ENCODE measurements around the gene MRPS23.
"Not testable (repeated sequence)": the region's sequence is repeated elsewhere in the genome, so short reads cannot be mapped to it uniquely, and the experiment has no call there.

The MRPS23 gene

DNA sequence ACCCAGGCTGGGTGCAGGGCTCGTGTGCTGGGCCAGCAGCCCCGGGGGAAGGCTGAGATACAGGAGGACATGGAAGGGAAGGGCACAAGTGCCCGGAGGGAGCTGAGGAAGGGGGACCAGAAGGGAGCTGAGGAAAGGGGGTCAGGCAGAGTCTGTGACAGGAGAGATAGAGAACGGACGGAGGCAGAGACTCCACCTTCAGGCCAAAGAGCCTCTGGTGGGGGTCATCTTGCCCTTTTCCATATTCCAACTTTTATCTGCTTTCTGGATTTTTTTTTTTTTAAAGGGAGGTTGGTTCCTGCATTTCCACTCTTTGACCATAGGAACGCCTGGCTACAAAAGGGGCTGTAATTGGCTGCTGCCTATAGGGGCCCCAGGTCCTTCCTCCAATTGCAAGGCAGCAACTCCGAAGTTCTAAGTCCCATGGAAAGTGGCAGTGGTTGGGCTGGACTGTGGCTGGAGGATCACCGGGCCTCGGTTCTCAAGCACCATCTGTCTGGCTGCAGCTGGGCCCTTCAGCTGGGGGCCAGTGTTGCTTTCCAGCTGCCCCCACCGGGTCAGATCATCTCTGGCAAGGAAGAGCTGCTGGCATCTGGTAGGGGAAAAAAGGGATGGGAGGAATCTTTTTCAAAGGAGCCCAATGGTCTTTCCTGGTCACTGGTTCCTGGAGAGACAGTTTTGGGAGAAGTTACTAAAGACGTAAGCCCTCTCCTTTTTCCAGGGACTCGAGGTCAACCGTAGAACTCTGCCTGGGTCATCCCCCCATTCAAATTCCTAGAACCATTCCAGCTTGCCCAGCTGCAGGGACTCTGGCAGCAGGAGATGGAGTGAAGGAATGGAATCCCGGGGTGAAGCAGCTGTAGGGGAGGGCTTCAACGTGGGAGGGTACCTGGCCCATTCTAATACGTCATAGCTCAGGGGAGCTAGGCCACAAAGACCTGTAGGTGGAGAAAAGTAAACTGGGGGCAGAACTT lies 13.1 kb upstream of the MRPS23 start:
- no peak for DNase-seq (ENCODE audit: low read depth)

DNA sequence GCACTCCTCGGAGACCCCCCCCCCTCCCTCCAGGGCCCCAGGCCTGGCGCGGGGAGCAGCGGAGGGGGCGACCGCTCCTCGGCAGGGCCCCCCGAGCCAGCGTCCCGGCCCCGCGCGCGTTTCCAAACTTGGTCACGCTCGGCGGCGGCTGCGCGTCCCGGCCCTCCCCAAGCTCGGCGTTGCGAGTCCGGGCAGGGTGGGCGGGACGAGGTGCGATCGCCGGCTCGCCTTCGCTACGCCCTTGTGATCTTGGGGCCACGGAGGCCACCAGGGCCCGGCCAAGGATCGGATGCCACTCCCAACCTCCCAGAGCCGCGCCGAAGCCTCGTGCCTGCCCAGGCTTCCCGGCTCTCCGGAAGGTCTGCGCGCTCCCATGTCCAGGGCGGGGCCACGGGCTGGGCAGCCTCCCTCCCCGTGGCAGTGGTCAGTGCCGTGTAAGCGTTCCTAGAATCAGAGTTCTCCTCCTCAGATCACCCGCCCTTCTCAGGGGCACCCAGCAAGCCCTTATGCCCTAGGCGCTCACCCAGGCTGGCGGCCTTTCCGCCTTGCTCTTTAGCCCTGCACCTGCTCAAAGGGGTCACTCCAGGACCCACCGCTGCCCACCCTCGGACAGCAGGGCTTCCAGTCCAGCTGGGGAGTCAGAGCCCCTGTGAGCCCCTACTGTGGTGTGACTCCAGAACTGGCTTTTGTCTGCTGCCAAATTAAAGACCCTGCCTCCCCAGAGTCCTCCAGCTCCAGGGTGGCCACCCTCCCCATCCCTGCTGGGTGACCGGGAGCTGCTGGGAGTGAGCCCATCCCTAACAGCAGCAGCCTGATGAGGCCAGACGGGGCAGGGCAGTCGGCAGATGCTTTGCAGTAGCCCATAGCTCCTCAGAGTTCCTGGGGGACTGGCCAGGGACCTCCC lies 12.2 kb upstream of the MRPS23 start:
- DNase-seq (ENCODE audit: low read depth): no peak

DNA sequence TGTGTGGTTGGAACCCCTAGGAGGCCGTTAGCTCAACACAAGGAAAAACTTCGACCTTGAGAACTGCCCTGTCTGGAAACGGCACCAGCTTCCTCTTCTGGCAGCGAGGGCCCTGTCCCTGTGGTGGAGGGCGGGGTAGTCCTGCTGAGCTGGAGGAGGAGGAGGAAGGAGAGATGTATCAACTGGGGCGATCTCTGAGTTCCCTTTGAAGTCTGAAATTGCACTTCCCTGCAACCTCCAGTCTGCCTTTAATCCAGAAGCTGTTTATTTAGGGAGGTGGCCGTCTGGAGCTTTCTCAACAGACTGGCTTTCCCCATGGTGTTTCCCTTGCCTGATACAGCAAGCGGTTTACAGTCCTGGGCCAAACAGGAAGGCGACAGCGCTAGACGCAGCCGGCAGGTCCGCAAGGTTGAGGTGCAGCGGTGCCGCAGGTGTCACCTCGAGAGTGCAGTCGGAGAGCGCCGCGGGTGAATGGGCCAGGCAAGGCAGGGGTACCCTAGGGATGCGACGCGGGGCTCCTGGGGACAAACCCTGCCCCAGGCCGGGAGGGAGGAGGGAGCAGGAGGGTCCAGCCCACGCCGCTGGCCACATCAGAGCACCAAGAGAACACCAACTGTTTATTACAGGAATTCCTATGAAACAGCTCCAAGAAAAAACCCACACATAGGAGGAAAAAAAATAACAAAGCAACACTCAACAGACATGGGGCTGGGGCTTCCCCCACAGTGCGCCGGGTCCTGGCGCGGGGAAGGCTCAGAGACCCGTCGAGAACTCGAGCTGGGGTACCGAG lies 11.4 kb upstream of the MRPS23 start:
- DNase-seq (ENCODE audit: low read depth): no peak

DNA sequence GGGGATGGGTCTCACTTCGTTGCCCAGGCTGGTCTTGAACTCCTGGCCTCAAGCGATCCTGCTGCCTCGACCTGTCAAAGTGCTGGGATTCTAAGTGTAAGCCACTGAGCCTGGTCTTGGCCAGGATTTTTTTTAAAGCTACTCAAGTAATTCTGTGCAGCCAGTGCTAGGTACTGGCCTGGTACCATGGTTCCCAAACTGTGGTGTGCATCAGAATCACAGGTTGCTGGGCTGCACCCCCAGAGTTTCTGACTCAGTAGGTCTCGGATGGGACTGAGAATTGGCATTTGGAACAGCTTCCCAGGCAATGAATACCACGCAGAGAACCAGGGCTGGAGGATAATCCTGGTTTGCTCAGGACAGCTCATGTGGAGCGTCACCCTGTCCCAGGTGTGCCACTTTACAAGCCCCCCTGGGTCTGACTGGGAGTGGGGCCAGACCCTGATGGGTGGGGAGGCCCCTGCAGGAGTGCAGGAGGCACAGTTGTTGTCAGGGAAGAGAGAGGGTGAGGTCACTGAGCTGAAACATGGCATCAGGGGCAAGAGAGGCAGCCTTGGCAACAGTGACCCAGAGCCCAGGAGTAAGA lies 10.7 kb upstream of the MRPS23 start:
- DNase-seq (ENCODE audit: low read depth): no peak

DNA sequence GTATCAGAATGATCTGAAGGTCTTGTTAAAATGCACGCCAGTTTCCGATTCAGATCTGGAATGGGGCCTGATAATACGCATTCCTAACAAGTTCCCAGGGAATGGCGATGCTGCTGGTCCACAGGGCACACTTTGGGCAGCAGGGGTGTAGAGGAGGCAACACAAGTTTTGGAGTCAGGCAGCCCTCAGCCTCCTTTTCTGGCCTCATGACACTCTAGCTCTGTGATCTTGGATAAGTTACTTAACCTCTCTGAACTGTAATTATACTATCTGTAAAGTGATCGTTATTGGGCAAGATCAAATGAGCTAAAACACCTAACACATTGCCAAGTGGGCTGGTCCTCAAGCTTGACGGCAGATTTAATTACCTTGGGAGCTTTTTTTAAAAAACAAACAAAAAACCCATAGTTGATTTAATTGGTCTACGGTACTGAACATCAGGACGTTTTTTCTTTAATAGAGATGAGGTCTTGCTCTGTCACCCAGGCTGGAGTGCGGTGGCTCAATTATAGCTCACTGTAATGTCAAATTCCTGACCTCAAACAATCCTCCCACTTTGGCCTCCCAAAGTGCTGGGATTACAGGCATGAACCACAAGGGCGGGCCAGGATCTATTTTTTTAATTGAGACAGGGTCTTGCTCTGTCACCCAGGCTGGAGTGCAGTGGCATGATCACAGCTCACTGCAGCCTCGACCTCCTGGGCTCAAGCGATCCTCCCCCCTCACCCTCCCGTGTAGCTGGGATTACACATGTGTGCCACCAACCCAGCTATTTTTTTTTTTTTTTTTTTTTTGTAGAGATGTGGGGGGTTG lies 10.0 kb upstream of the MRPS23 start:
- no peak for DNase-seq (ENCODE audit: low read depth)

DNA sequence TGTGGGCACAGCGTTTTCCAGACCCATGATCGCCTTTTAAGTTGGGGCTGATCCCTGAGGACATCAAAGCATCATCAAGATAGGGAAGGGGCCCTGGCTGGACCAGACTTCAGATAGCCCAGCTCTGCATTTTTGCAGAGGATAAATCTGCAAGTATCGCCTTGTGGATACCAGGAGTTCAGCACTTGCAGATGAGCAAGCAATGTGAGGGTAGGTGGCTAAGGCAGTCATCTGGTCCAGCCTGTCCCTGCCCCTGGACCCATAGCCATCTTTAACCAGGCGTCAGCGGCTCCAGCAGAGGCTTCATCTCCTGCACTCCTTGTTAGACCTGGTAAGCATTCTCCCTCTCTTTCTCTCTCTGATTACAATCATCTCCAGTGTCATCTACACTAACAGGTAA lies 9.0 kb upstream of the MRPS23 start:
- no peak for DNase-seq (ENCODE audit: low read depth)

DNA sequence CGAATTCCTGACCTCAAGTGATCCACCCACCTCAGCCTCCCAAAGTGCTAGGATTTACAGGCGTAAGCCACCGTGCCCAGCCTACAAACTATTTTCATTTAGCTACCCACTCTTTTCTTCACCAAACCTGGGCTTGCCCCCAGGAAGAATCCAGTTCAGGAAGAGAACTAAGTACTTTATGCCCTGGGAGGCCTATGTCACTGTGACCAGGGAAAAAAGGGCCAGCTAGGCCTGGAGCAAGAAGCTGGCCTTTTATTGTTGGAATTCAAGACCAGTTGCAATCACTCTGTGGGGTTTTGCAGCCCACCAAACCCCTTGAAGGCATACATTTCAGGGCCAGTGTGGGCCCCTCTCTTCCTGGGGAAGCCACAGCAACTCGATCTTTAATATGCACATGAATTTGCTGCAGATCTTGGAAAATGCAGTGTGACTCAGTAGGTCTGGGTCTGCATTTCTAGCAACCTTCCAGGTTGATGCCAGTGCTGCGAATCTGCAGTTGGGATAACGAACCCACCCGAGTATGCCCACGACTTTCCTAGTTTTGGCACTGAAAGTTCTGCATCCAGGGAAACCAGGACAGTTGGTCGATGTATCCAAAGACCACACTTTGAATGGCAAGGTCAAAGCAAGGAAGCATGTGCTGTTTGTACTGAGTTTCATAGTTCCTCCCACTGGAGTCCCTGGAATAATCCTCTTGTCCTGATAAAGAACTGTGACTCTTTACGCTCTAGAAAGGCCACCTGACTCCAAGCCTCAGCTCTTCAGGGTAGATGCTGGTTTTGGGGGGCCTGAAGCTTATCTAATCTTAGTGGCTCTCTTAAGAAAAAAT lies 7.2 kb upstream of the MRPS23 start:
- DNase-seq (ENCODE audit: low read depth): no peak

DNA sequence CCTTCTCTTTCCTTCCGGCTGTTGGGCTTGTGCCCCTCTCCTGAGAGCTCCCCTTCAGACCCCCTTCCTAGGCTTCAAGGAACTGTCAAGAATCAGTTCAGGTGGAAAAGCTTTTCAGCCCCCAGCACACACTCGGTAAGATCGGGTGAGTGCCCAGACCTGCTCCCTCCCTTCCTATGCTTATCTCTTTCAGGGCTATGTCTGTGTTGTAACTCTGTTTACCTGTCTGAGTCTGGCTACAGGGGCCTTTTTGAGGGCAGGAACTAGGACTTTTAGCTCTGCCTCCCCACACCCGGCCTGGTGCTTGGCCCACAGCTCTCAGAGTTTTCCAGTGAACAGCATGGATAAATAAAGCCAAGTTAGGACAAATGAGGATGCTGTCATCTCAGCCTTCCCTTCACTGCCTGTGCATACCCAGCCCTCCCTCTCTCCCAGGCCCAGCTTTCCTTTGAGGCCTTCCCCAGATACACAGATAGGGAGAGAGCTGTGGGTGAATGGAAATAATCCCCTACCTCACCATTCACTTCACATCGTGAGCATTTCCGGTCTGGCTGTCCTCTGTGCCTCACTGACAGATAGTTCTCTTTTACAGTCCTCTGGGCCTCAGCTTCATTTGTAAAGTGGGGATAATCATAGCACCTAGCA lies 5.7 kb upstream of the MRPS23 start:
- DNase-seq (ENCODE audit: low read depth): no peak

DNA sequence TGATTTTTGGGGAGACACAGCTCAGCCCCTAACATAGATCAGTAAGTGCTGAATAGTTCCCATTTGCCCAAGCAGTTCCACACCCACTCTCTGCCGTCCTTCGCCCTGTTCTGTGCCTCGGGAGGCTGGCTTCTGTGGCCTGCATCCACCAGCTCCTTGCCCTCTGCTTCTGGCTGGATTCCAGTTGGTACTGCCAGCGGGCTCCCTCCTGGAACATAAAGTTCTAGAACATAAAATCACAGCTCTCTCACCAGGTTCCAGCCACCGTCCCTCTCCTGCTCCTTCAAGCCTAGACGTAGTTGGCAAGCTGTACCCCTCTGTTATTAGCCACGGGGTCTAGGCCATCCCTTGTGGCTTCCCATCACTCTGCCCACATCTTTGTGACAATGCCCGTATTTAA lies 3.9 kb upstream of the MRPS23 start:
- DNase-seq (ENCODE audit: low read depth): no peak

GRCh38 chr17:57852955-57853328 lies 3.1 kb upstream of the MRPS23 start:
- no peak for DNase-seq (ENCODE audit: low read depth)

DNA sequence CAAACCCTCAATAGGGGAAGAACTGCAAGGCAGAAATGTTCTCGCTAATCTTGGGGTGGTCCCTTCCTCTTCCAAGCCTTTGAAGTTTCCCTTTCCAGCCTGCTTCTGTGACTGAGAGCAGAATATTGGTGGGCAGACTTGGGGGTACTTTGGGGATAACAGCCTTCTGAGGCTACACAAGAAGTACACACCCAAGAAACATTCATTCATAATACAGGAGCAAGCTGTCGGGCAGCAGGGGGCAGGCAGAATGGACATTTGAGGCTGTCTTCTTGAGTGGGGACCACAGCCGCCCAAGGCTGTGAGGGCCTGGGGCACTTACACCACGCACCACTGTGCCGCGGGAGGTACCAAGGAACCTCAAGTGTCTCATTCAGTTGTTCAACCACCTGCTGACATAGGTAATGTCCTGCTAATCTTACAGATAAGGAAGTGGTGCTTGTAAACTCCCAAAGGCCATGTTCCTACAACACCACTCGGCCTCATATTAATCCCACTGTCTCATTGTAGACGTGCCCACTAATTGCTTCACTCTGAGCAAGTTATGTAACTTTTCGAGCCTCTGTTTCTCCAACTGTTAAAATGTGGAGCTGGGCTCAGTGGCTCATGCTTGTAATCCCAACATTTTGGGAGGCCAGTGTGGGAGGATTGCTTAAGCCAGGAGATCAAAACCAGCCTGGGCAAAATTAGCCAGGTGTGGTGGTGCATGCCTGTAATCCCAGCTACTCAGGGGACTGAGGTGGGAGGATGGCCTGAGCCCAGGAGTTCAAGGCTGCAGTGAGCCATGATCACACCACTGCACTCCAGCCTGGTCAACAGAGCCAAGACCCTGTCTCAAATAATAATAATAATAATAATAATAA lies 2.5 kb upstream of the MRPS23 start:
- no peak for DNase-seq (ENCODE audit: low read depth)

- DNase-seq (ENCODE audit: low read depth): no peak
These were observed 526 bp downstream of the MRPS23 start for GRCh38 chr17:57849163-57849873.

GRCh38 chr17:57846056-57846945 lies 3.5 kb downstream of the MRPS23 start:
- DNase-seq (ENCODE audit: low read depth): not testable (repeated sequence)

DNA sequence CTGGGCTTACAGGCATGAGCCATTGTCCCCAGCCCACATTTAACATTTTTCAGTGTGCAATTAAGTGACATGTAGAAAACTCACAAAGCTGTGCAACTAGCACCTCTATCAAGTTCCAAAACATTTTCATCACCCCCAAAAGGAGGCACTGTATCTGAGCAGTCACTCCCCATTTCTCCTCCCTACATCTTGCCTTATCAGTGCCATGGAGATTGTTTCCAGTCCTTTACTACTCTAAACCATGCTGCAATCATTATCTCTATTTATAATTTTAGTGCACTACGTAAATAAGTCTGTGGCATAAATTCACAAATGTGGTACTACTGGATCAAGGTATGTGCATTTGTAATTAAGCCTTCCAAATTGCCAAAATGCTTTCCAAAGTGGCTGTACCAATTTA lies 7.6 kb downstream of the MRPS23 start:
- no peak for DNase-seq (ENCODE audit: low read depth)

- DNase-seq (ENCODE audit: low read depth): no peak
These were observed 10.3 kb downstream of the MRPS23 start for GRCh38 chr17:57839571-57839923.

DNA sequence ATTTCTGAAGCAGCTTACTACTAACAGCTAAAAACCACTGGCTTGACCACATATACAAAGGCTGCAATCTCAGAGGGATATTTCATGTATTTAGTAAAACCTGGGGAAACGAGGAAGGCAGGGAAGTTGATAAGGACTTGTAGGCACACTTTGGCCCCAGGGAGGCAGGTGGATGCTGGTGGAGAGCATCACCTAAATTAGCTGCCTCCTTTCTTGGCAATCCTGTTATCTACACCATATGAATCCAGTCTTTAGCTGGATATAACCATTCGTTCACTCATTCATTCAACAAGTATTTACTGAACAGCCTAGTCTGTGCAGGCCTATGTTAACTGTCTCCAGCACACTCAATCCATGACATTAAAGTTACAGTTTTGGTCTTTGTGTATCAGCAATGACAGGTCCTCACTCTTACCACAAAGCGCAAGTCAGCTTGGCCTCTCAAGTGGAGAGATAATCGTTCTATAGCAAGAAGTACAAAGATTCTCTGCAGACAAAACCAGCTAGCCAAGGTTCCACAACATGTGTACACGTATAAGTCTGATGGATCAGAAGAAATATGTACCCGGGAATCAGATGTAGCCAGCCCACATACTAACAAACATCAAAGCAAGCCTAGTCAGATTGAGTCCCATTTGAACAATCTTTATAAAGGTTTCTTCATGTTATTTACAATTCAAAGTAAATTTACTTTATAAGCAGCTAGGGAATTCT lies 10.8 kb downstream of the MRPS23 start:
- DNase-seq (ENCODE audit: low read depth): no peak

Measured in fibroblast of the conjunctiva (primary cell).